ENCODE measurements around the gene ATP1A1.

GRCh38 chr1:116356673-116357072, 16.4 kb upstream of the ATP1A1 start:
- TF ChIP-seq CTCF (IDR thresholded peaks at IDR 0.05) = no peak
- TF ChIP-seq POLR2AphosphoS5 (IDR thresholded peaks at IDR 0.05; ENCODE audit: insufficient read depth in 1 of 2, low read depth in 1 of 2) = no peak
- TF ChIP-seq POLR2A (IDR thresholded peaks at IDR 0.05) = no peak

Data from vagina (tissue), 2 donors.